PC-9 (cell line): ENCODE results near the gene ZNF555.

Source experiments
- CTCF ChIP-seq: fragments of 200-600 bp; sonication (generic); conservative IDR thresholded peaks from 2 replicates; pipeline ENCODE4 v1.6.1; 2017; ENCODE audit warnings: mixed run types, antibody characterized with exemption, mild to moderate bottlenecking, moderate library complexity
- EZH2 ChIP-seq: fragments of 200-600 bp; sonication (generic); IDR thresholded peaks from 2 replicates; pipeline ENCODE4 v1.8.0; 2017; ENCODE audit warnings: antibody characterized with exemption, low read depth

- no peak for TF ChIP-seq CTCF
- TF ChIP-seq EZH2: no peak
Observed at GRCh38 chr19:2802826-2803225, 38.4 kb upstream of the ZNF555 start.
